AG08396 (cell line): Measurements from ENCODE around the gene BCL2L11.

Source experiments
- DNase-seq: peaks from one replicate; pipeline ENCODE4 v3.0.0; 2012; ENCODE audit warnings: low spot score, mixed read lengths

Gene BCL2L11

GRCh38 chr2:111168528-111169239 lies 48.0 kb downstream of the BCL2L11 start:
- peak; percentile 80 for DNase-seq

GRCh38 chr2:111169268-111169667 lies 48.6 kb downstream of the BCL2L11 start:
- no peak for DNase-seq

- no peak for DNase-seq
These were observed 49.2 kb downstream of the BCL2L11 start for GRCh38 chr2:111169924-111170323.

- DNase-seq, result no peak
These were observed 50.7 kb downstream of the BCL2L11 start for GRCh38 chr2:111171337-111171930.

GRCh38 chr2:111172666-111173065 lies 52.0 kb downstream of the BCL2L11 start:
- no peak for DNase-seq

- no peak for DNase-seq
These were observed 52.6 kb downstream of the BCL2L11 start for GRCh38 chr2:111173338-111173737.

GRCh38 chr2:111173856-111174255 lies 53.1 kb downstream of the BCL2L11 start:
- no peak for DNase-seq

- DNase-seq, result no peak
These were observed 54.9 kb downstream of the BCL2L11 start for GRCh38 chr2:111175615-111176014.

GRCh38 chr2:111176388-111176787 lies 55.7 kb downstream of the BCL2L11 start:
- DNase-seq, result no peak

GRCh38 chr2:111176867-111177266 lies 56.2 kb downstream of the BCL2L11 start:
- no peak for DNase-seq

- DNase-seq, result no peak
These were observed 57.6 kb downstream of the BCL2L11 start for GRCh38 chr2:111178296-111178695.

- no peak for DNase-seq
These were observed 58.2 kb downstream of the BCL2L11 start for GRCh38 chr2:111178730-111179405.

GRCh38 chr2:111182121-111182520 lies 61.4 kb downstream of the BCL2L11 start:
- no peak for DNase-seq

GRCh38 chr2:111182740-111183139 lies 62.0 kb downstream of the BCL2L11 start:
- DNase-seq, result no peak

GRCh38 chr2:111184725-111185310 lies 64.1 kb downstream of the BCL2L11 start:
- no peak for DNase-seq

- no peak for DNase-seq
These were observed 64.8 kb downstream of the BCL2L11 start for GRCh38 chr2:111185361-111186022.

GRCh38 chr2:111186121-111186715 lies 65.5 kb downstream of the BCL2L11 start:
- DNase-seq, result no peak

GRCh38 chr2:111186933-111187332 lies 66.2 kb downstream of the BCL2L11 start:
- no peak for DNase-seq

GRCh38 chr2:111188681-111189080 lies 68.0 kb downstream of the BCL2L11 start:
- DNase-seq, result no peak

- DNase-seq, result no peak
These were observed 68.4 kb downstream of the BCL2L11 start for GRCh38 chr2:111189106-111189505.

- DNase-seq, result no peak
These were observed 70.3 kb downstream of the BCL2L11 start for GRCh38 chr2:111190816-111191540.
